K562 (cell line): ENCODE data around the gene BTBD10. TPM values are rescaled to one million over a fixed set of nuclear protein-coding genes. Genes with fewer than 3 reads are reported as not detected.

Experiments used
- EHMT2 ChIP-seq: fragments of 450-650 bp; IDR thresholded peaks from 2 replicates; pipeline ENCODE4 v1.6.1; 2018; ENCODE audit warnings: antibody characterized with exemption
- ZNF507 ChIP-seq: conservative IDR thresholded peaks from 2 replicates; pipeline ENCODE4 v1.6.1; 2017; ENCODE audit warnings: missing genetic modification characterization, missing compliant biosample characterization
- polyA plus RNA-seq, 8 experiments: library from polyadenylated mRNA; depleted of rRNA in 4 of 8; stranded (reverse) in 5 of 8; unstranded in 3 of 8; fragments of >200 nt; fragmentation: Nextera tagmentation in 2 of 8; fragmentation: Illumina TruSeq in 1 of 8; extraction: Ambion mirVana in 2 of 8; extraction: Trizol in 1 of 8; gene quantifications; 2 replicates each; pipeline versions ENCODE4 v1.2.1 to v1.2.3, GENCODE V29; 2011 to 2014; ENCODE audit warnings: inconsistent platforms in 1 of 8, missing spikeins in 1 of 8
- total RNA-seq, 7 experiments: library from RNA; depleted of rRNA in 6 of 7; stranded (reverse); fragments of >200 nt in 6 of 7; fragmentation: Illumina TruSeq in 2 of 7; extraction: Trizol in 2 of 7; gene quantifications; 2 replicates each; pipeline versions ENCODE4 v1.2.1 to v1.2.3, GENCODE V29; 2011 to 2021; ENCODE audit warnings: low replicate concordance in 1 of 7
- TF ChIP-seq, protein P1 (sequence below), 2 experiments: fragments of 450-650 bp; formaldehyde crosslinking in 1 of 2; IDR thresholded peaks; 2 replicates each; pipeline versions ENCODE4 v1.4.0 to v1.6.1; 2014 to 2020; ENCODE audit warnings: mild to moderate bottlenecking in 2 of 2, borderline replicate concordance in 1 of 2, low read depth in 1 of 2
- TF ChIP-seq, protein P2 (sequence below), 3 experiments: IDR thresholded peaks in 2 of 3; conservative IDR thresholded peaks in 1 of 3; 2 replicates each; pipeline ENCODE4 v1.5.1; 2011 to 2012; ENCODE audit warnings: low read length in 3 of 3, mild to moderate bottlenecking in 3 of 3, control low read depth in 2 of 3, improper control_type of control experiment in 1 of 3, inconsistent platforms in 1 of 3, low read depth in 1 of 3, mixed read lengths in 1 of 3, moderate library complexity in 1 of 3; ENCODE audit not compliant: insufficient read depth in 2 of 3

BTBD10 gene
- total and polyA plus RNA-seq, 9 of the 15 experiments (the other 6 are each of a cell fraction or from before 2014, with no cell fraction given), result 11.6 to 22.8 (median 16.3) TPM

DNA sequence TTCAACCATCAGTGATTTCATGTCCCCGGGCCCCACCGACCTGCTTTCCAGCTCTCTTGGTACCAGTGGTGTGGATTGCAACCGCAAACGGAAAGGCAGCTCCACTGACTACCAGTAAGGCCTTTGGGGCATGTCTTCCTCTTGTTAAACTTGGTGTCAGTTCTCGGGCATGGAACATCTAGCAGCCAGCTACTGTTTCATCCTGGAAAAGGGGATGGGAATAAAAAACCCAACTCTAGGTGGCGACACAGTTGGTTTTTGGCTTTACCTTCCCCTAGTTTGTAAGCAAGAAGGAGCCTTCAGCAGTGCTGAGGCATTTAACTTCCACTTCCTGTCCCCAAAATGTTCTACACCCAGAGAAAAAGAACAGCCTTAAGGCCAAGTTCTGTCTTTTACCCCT, 108.7 kb downstream of the BTBD10 start (continued):
- TF ChIP-seq, protein P1, sequence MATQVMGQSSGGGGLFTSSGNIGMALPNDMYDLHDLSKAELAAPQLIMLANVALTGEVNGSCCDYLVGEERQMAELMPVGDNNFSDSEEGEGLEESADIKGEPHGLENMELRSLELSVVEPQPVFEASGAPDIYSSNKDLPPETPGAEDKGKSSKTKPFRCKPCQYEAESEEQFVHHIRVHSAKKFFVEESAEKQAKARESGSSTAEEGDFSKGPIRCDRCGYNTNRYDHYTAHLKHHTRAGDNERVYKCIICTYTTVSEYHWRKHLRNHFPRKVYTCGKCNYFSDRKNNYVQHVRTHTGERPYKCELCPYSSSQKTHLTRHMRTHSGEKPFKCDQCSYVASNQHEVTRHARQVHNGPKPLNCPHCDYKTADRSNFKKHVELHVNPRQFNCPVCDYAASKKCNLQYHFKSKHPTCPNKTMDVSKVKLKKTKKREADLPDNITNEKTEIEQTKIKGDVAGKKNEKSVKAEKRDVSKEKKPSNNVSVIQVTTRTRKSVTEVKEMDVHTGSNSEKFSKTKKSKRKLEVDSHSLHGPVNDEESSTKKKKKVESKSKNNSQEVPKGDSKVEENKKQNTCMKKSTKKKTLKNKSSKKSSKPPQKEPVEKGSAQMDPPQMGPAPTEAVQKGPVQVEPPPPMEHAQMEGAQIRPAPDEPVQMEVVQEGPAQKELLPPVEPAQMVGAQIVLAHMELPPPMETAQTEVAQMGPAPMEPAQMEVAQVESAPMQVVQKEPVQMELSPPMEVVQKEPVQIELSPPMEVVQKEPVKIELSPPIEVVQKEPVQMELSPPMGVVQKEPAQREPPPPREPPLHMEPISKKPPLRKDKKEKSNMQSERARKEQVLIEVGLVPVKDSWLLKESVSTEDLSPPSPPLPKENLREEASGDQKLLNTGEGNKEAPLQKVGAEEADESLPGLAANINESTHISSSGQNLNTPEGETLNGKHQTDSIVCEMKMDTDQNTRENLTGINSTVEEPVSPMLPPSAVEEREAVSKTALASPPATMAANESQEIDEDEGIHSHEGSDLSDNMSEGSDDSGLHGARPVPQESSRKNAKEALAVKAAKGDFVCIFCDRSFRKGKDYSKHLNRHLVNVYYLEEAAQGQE (IDR thresholded peaks at IDR 0.05; ENCODE audit: borderline replicate concordance), result peak; percentile 31; the same call in 1 of the 2 replicates
- TF ChIP-seq, protein P1 (CRISPR knock-in tag; IDR thresholded peaks at IDR 0.05; ENCODE audit: low read depth), result no peak
- no peak for TF ChIP-seq ZNF507 (tag)
- TF ChIP-seq, protein P2, sequence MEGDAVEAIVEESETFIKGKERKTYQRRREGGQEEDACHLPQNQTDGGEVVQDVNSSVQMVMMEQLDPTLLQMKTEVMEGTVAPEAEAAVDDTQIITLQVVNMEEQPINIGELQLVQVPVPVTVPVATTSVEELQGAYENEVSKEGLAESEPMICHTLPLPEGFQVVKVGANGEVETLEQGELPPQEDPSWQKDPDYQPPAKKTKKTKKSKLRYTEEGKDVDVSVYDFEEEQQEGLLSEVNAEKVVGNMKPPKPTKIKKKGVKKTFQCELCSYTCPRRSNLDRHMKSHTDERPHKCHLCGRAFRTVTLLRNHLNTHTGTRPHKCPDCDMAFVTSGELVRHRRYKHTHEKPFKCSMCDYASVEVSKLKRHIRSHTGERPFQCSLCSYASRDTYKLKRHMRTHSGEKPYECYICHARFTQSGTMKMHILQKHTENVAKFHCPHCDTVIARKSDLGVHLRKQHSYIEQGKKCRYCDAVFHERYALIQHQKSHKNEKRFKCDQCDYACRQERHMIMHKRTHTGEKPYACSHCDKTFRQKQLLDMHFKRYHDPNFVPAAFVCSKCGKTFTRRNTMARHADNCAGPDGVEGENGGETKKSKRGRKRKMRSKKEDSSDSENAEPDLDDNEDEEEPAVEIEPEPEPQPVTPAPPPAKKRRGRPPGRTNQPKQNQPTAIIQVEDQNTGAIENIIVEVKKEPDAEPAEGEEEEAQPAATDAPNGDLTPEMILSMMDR (IDR thresholded peaks at IDR 0.05 in 2 of 3, conservative IDR thresholded peaks at IDR 0.05 in 1 of 3; ENCODE audit: insufficient read depth in 2 of 3, low read depth in 1 of 3, low read length in 3 of 3), result peak; percentile 33 to 68 (median 52); a peak in 5 of 6 replicates
- no peak for TF ChIP-seq EHMT2
